Stimulated activated naive CD8-positive, alpha-beta T cell treated with anti-CD3 and anti-CD28 coated beads, Interleukin-15, Interleukin-2, amounts not matched to agents 100 ng/mL and 50 ng/mL, for 24 hours (primary cell): ENCODE measurements around the gene PGGHG.
"Not testable (repeated sequence)": the region's sequence is repeated elsewhere in the genome, so short reads cannot be mapped to it uniquely, and the experiment has no call there.

ENCODE experiments used
- H3K27ac Mint-ChIP-seq: one replicate; pipeline ENCODE4 v1.8.0; 2021; ENCODE audit warnings: mild to moderate bottlenecking, mixed read lengths
- H3K27me3 Mint-ChIP-seq: one replicate; pipeline ENCODE4 v1.8.0; 2021; ENCODE audit warnings: mixed read lengths
- H3K36me3 Mint-ChIP-seq: one replicate; pipeline ENCODE4 v1.8.0; 2021; ENCODE audit warnings: low read depth, mixed read lengths
- H3K4me1 Mint-ChIP-seq: one replicate; pipeline ENCODE4 v1.8.0; 2021; ENCODE audit warnings: low read depth, mixed read lengths
- H3K4me3 Mint-ChIP-seq: one replicate; pipeline ENCODE4 v1.8.0; 2021; ENCODE audit warnings: mild to moderate bottlenecking, mixed read lengths
- H3K9me3 Mint-ChIP-seq: one replicate; pipeline ENCODE4 v1.8.0; 2021; ENCODE audit warnings: mixed read lengths

PGGHG gene

DNA sequence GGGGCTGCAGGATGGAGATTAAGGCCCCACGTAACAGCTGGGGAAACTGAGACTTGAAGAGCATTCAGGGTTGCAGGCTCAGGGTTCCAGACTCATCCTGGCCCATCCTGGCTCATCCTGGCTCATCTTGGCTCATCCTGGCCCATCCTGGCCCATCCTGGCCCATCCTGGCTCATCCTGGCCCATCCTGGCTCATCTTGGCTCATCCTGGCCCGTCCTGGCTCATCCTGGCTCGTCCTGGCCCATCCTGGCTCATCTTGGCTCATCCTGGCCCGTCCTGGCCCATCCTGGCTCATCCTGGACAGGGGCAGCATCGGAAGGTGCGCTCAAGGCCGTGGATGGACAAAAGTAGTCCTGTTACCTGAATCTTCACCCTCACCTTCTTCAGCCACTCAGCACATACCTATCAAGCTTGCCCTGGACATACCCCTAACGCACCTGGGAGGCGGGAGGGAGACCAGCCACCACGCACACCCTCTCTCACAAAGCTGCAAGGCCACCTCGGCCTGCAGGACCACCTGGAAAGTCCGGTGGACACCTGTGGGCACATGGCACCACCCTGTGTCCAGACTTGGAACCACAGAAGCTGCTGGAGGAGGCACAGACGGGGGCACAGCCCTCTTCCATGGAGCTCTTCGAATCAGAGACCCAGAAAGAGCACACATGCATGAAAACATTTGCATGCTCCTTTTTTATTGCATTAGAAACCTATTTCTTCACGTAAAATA, 31.0 kb upstream of the PGGHG start:
- Mint-ChIP-seq H3K27me3 (no peaks in the 10 kb centered on the region), H3K9me3 (no peaks in the 10 kb centered on the region), H3K4me1 (peaks cover 15% of the 10 kb centered on the region), H3K4me3 (no peak overlapping the region), H3K36me3 (peaks cover 3% of the 10 kb centered on the region), H3K27ac (no peak overlapping the region)

DNA sequence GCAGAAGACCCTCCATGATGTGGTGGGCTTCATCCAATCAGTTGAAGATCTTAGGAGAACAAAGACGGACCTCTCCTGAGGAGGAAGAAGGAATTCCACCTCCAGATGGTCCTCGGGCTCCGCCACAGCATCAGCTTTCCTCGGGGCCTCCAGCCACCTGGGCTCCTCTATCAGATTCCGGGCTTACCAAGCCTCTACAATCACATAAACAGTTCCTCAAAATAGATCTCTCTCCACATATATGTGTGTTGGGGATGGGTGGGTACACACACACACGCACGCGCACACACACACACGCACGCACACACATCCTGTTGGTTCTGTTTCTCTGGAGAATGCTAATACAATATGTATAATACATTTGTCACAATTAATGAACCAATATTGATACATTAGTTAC, 29.5 kb upstream of the PGGHG start:
- H3K27me3 Mint-ChIP-seq, result no peaks in the 10 kb centered on the region
- H3K9me3 Mint-ChIP-seq, result no peaks in the 10 kb centered on the region
- peaks cover 17% of the 10 kb centered on the region for H3K4me1 Mint-ChIP-seq
- H3K4me3 Mint-ChIP-seq, result no peak overlapping the region
- H3K36me3 Mint-ChIP-seq, result no peaks in the 10 kb centered on the region
- no peak overlapping the region for H3K27ac Mint-ChIP-seq

DNA sequence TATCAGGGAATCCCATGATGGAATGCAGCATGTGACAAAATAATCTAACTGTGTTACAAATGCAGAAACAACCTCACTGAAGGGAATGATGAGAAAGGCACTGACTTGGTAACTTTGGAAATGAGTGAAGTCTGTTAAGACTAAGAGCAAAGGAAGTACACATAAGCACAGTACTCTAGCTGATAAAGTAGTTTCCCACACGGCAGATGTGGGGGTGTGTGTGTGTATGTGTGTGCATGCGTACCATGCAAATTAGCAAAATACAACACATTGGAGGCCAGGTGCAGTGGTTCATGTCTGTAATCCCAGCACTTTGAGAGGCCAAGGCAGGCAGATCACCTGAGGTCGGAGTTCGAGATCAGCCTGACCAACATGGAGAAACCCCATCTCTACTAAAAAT, 27.3 kb upstream of the PGGHG start:
- H3K27me3 Mint-ChIP-seq, result no peaks in the 10 kb centered on the region
- H3K4me3 Mint-ChIP-seq, result no peak overlapping the region
- no peaks in the 10 kb centered on the region for H3K9me3 Mint-ChIP-seq
- H3K36me3 Mint-ChIP-seq, result no peaks in the 10 kb centered on the region
- H3K4me1 Mint-ChIP-seq, result peaks cover 21% of the 10 kb centered on the region
- H3K27ac Mint-ChIP-seq, result no peak overlapping the region

DNA sequence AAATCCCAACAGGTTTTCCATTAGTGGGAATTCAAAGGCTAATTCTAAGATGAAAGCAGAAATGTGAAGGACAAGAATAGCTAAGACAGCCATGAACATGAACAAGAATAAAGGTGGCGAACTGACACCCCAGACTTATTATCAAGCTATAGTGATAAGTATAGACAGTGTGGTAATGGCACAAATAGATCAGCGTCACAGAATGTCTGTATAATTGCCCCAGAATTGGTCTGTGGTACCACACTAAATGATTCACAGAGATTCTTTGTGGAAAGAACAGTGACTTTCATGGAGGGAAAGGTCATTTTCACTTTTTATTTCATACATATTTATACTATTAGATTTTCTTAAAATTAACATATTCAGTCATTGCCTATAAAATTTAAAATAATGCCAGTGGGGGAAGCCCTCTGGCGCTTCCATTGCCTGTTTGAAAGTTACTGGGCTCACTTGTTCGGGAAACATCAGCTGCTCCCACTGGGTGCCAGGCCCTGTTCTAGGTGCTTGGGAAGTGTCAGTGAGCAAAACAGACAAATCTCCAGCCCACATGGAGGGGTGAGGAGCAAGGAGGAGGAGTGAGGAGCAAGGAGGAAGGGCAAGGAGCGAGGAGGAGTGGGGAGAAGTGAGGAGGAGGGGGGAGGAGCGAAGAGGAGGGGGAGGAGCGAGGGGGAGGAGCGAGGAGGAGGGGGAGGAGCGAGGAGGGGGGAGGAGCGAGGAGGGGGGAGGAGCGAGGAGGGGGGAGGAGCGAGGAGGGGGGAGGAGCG, 22.1 kb upstream of the PGGHG start:
- H3K27me3 Mint-ChIP-seq, result no peaks in the 10 kb centered on the region
- peak overlapping the region; percentile 72 for H3K4me3 Mint-ChIP-seq
- H3K27ac Mint-ChIP-seq, result peak overlapping the region; percentile 96
- no peaks in the 10 kb centered on the region for H3K36me3 Mint-ChIP-seq
- H3K9me3 Mint-ChIP-seq, result no peaks in the 10 kb centered on the region
- H3K4me1 Mint-ChIP-seq, result peaks cover 51% of the 10 kb centered on the region

- peak overlapping the region; percentile 95 for H3K27ac Mint-ChIP-seq
- no peaks in the 10 kb centered on the region for H3K27me3 Mint-ChIP-seq
- no peaks in the 10 kb centered on the region for H3K9me3 Mint-ChIP-seq
- H3K4me3 Mint-ChIP-seq, result peak overlapping the region; percentile 92
- H3K4me1 Mint-ChIP-seq, result peaks cover 47% of the 10 kb centered on the region
- no peaks in the 10 kb centered on the region for H3K36me3 Mint-ChIP-seq
Observed at GRCh38 chr11:267491-267994, 21.4 kb upstream of the PGGHG start.

DNA sequence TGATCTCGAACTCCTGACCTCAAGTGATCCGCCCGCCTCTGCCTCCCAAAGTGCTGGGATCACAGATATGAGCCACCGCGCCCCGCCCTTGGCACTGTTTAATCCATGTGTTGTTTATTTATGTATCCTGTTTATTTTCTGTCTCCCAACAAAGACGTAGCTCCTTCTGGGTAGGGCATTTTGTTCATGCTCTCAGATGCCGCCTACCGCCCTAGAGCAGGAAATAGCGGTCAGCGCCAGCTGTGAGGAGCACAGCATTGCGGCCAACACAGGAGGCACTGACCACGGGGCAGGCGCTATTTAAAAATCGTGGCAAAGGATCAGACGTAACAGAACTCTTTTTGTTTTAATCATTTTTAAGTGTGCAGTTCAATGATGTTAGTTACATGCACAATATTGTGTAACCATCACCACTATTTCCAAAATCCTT, 20.2 kb upstream of the PGGHG start:
- Mint-ChIP-seq H3K27ac (peak overlapping the region; percentile 95), H3K4me1 (peaks cover 47% of the 10 kb centered on the region), H3K4me3 (peak overlapping the region; percentile 92)
- not testable (repeated sequence) for H3K36me3 Mint-ChIP-seq, H3K9me3 Mint-ChIP-seq, H3K27me3 Mint-ChIP-seq

GRCh38 chr11:269146-269890, 19.6 kb upstream of the PGGHG start:
- Mint-ChIP-seq H3K27ac (peak overlapping the region; percentile 95), H3K4me3 (peak overlapping the region; percentile 92), H3K36me3 (no peaks in the 10 kb centered on the region), H3K4me1 (peaks cover 46% of the 10 kb centered on the region), H3K9me3 (no peaks in the 10 kb centered on the region), H3K27me3 (no peaks in the 10 kb centered on the region)

DNA sequence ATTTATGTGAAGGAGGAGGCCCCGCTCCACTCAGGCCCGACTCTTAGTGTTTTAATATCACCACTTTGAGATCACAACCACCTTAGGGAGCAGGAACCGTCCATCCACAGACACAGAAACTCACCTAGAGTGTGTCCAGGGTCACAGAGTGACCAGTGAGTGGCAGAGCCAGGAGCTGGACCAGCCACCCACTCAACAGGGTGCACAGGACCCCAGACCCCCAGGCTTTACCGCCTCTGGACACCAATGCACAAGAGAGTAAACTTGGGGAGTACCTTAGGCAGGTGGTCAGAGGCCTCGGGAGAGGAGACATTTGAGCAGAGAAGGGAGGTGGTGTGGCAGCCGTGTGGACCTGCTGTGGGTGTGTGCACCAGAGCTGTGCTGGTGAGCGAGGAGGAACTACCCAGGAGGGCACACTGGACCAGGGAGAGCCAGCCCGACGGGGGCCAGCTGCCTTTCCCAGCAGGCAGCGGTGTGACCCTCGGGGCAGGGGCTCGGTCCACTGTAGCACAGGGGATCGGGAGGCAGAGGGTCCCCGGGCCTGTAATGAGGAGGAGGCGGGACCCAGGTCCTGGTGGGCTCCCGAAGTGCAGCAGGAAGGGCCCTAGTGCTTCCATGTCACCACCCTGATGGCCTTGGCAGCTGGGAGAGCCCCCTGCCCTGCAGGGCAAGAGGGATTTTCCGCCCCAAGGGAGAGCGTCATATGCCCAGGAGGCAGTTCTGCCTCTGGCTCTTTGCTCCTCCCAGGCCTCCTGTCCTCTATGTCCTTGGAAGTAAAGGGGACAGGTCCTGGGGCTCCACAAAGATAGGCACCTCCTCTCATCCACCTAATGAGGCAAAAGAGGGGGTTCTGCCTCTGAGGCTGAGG, 18.2 kb upstream of the PGGHG start:
- Mint-ChIP-seq H3K9me3 (no peaks in the 10 kb centered on the region), H3K27ac (no peak overlapping the region), H3K27me3 (no peaks in the 10 kb centered on the region), H3K36me3 (no peaks in the 10 kb centered on the region), H3K4me3 (no peak overlapping the region), H3K4me1 (peaks cover 44% of the 10 kb centered on the region)

DNA sequence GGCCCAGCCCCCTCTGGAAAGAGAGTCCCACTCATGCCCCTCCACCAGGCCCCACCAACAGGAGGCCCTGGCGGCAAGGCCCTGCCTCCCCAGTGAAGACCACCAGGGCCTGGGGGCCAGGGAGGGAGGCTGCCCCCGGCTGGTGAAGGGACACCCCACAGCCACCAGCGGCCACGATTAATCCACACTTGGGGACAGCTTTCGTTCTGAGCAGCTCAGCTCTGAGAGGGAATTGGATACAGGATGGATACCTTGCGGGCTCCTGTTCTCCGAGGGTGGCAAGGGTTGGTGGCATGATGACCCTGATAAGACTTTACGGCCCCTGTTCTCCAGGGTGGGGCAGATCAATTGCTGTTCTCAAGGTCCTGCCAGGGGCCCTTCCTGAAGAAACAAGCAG, 17.6 kb upstream of the PGGHG start:
- H3K27ac Mint-ChIP-seq, result no peak overlapping the region
- H3K36me3 Mint-ChIP-seq, result no peaks in the 10 kb centered on the region
- peaks cover 5% of the 10 kb centered on the region for H3K9me3 Mint-ChIP-seq
- H3K27me3 Mint-ChIP-seq, result no peaks in the 10 kb centered on the region
- H3K4me3 Mint-ChIP-seq, result no peak overlapping the region
- peaks cover 44% of the 10 kb centered on the region for H3K4me1 Mint-ChIP-seq

DNA sequence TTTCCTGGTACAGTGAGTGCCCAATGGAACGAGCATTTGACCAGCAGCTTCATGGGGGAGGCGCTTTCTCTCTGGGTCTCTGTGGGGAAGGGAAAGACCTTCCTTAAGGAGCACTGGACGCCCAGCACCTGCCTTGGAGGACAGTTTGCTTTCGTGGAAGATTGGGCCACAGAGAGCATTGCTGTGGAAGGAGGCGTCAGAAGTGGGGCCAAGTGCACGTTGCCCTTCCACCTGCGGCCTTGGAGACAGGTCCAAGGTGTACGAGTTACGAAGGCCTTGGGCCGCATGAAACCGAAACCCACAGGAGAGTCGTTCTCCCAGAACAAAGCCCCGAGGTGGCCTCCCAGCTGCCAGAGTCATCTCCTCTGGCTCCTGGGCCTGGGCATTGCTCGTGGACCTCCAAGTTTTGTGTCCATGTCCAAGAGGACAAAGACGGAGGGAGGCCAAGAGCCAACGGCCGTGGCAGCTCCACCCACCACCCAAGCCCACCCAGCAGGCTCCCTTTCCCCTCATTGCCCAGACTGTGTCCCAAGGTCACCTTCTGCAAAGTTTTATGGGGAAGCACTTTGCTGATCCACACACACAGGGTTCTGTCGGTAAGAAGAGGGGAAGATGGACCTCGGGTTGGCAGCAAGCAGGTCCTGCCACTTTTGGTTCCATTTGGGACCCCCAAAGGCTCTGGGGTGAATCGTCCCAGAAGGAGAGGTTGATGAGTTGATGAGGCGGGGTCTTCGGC, 16.6 kb upstream of the PGGHG start:
- peaks cover 12% of the 10 kb centered on the region for H3K9me3 Mint-ChIP-seq
- no peak overlapping the region for H3K4me3 Mint-ChIP-seq
- peaks cover 6% of the 10 kb centered on the region for H3K36me3 Mint-ChIP-seq
- no peaks in the 10 kb centered on the region for H3K27me3 Mint-ChIP-seq
- peaks cover 42% of the 10 kb centered on the region for H3K4me1 Mint-ChIP-seq
- no peak overlapping the region for H3K27ac Mint-ChIP-seq

GRCh38 chr11:272931-273198, 16.1 kb upstream of the PGGHG start:
- peaks cover 4% of the 10 kb centered on the region for H3K27me3 Mint-ChIP-seq
- H3K36me3 Mint-ChIP-seq, result peaks cover 6% of the 10 kb centered on the region
- H3K4me3 Mint-ChIP-seq, result no peak overlapping the region
- peaks cover 42% of the 10 kb centered on the region for H3K4me1 Mint-ChIP-seq
- peaks cover 15% of the 10 kb centered on the region for H3K9me3 Mint-ChIP-seq
- H3K27ac Mint-ChIP-seq, result no peak overlapping the region

DNA sequence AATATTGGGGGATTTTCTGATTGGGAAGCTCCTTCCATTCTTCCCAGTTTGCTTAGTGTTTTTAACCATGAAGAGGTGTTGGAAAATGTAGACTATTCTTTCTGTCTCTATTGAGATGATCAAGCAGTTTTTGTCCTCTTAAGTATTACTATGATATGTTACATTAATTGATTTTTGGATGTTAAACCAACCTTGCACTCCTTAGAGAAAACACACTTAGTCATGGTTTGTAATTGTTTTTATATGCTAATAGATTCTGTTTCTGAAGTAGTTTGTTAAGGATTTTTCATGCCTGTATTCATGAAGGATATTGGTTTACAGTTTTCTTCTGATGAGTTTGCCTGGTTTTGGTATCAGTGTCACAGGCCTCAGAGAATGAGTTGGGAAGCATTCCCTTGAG, 12.7 kb upstream of the PGGHG start:
- peaks cover 32% of the 10 kb centered on the region for H3K4me1 Mint-ChIP-seq
- H3K4me3 Mint-ChIP-seq, result no peak overlapping the region
- H3K36me3 Mint-ChIP-seq, result peaks cover 6% of the 10 kb centered on the region
- peaks cover 17% of the 10 kb centered on the region for H3K27me3 Mint-ChIP-seq
- peaks cover 15% of the 10 kb centered on the region for H3K9me3 Mint-ChIP-seq
- no peak overlapping the region for H3K27ac Mint-ChIP-seq

DNA sequence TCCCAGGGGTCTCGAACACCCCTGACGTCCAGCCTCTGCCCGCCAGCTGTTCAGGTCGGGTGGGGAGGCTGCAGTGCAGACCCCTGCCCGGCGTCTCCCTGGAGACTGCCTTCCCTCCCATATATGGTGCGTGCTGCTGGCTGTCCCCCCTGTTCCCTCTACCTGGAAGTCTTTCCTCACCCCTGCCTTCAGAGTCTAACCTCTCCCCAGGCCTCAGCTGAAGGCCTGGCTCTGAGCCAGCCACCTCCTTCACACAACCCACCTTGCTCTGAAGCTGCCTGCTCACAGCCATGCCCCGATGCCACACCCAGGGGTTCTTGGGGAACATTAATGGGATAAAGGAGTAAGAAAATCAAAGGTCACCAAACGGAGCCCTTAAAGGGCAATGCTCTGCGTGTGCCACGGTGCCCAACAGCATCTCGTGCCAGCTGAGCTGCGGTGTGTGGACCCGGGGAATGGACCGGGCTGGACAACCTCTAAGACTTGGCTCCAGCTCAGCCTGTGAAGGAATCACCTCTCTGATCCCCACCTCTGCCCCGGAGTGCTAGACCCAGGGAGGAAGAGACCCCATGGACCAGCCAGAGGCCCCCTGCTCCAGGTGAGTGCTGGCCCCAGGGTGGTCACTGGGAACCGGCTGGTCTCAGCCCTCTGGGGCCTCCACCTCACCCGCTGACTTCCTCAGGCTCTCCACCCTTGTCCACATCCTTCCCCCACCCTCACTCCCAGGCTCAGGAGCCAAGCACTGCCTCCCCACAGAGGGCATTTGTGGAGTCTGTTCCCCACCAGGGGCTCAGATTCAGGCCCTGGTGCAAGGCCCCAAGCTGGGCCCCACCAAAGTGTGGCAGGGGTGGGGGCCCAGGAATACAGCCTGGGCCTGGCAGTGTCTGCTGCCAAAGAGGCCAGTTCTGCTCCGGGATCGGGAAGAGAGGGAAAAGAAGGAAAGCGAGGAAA, 10.7 kb upstream of the PGGHG start, which contains the start of gene NLRP6:
TSS of gene NLRP6 (plus strand) at position 407 of the 951 bp plus-strand sequence. CDS start at position 570, 163 bp downstream.
- H3K9me3 Mint-ChIP-seq, result peaks cover 15% of the 10 kb centered on the region
- H3K4me3 Mint-ChIP-seq, result peak within 1 kb of the TSS; percentile 72
- H3K36me3 Mint-ChIP-seq, result peaks cover 6% of the 10 kb centered on the region
- peaks cover 32% of the 10 kb centered on the region for H3K27me3 Mint-ChIP-seq
- H3K4me1 Mint-ChIP-seq, result peaks cover 48% of the 10 kb centered on the region
- peak within 1 kb of the TSS; percentile 67 for H3K27ac Mint-ChIP-seq
